ENCODE measurements around the gene JPT2. TPM values are rescaled to one million over a fixed set of nuclear protein-coding genes. Genes with fewer than 3 reads are reported as not detected.

JPT2 gene
- total and polyA plus RNA-seq, 3 donors from 2014 or later = 25.8 to 45.2 (median 27.9) TPM

GRCh38 chr16:1709356-1709755 is 31.3 kb downstream of the JPT2 start:
- Histone ChIP-seq H3K27me3 (no peaks in the 10 kb centered on the region), H3K27ac (no peak overlapping the region), H3K4me1 (peaks cover 30% of the 10 kb centered on the region), H3K9me3 (no peaks in the 10 kb centered on the region), H3K4me3 (no peak overlapping the region), H3K36me3 (ENCODE audit: low read depth, missing control alignments) (no peaks in the 10 kb centered on the region)
- TF ChIP-seq POLR2A (IDR thresholded peaks at IDR 0.05) (no peak), CTCF (IDR thresholded peaks at IDR 0.05) (no peak)
- 88 to 89% methylated on average over 12 to 15 of the region's 15 CpGs for WGBS, 2 donors
- no peak for DNase-seq
- intact Hi-C loops (cut with DNase I; ENCODE audit: low total_unique reads) = no loop called here

GRCh38 chr16:1710811-1711507 is 32.9 kb downstream of the JPT2 start:
- H3K9me3 ChIP-seq = no peaks in the 10 kb centered on the region
- H3K27me3 ChIP-seq = no peaks in the 10 kb centered on the region
- no peaks in the 10 kb centered on the region for H3K36me3 ChIP-seq (ENCODE audit: low read depth, missing control alignments)
- H3K4me3 ChIP-seq = no peak overlapping the region
- peaks cover 24% of the 10 kb centered on the region for H3K4me1 ChIP-seq
- DNase-seq = no peak
- intact Hi-C loops (cut with DNase I; ENCODE audit: low total_unique reads) = no loop called here
- 83 to 88% methylated on average over 17 of the region's 17 CpGs for WGBS, 2 donors
- H3K27ac ChIP-seq = no peak overlapping the region
- TF ChIP-seq CTCF (IDR thresholded peaks at IDR 0.05) (no peak), POLR2A (IDR thresholded peaks at IDR 0.05) (no peak)

- Histone ChIP-seq H3K4me1 (peaks cover 15% of the 10 kb centered on the region), H3K9me3 (no peaks in the 10 kb centered on the region), H3K27ac (no peak overlapping the region), H3K27me3 (no peaks in the 10 kb centered on the region), H3K4me3 (no peak overlapping the region), H3K36me3 (ENCODE audit: low read depth, missing control alignments) (no peaks in the 10 kb centered on the region)
- 40 to 57% methylated on average over 9 to 14 of the region's 14 CpGs for WGBS, 2 donors
- intact Hi-C loops (cut with DNase I; ENCODE audit: low total_unique reads) = no loop called here
- TF ChIP-seq POLR2A (IDR thresholded peaks at IDR 0.05) (no peak), CTCF (IDR thresholded peaks at IDR 0.05) (no peak)
- DNase-seq = no peak
Observed at GRCh38 chr16:1712791-1713261, 34.7 kb downstream of the JPT2 start.

GRCh38 chr16:1713331-1713730 is 35.3 kb downstream of the JPT2 start:
- WGBS, 2 donors = 80 to 84% methylated on average over 7 of the region's 7 CpGs
- no peaks in the 10 kb centered on the region for H3K36me3 ChIP-seq (ENCODE audit: low read depth, missing control alignments)
- no peak for TF ChIP-seq CTCF (IDR thresholded peaks at IDR 0.05)
- TF ChIP-seq POLR2A (IDR thresholded peaks at IDR 0.05) = no peak
- no peak overlapping the region for H3K27ac ChIP-seq
- peaks cover 10% of the 10 kb centered on the region for H3K4me1 ChIP-seq
- H3K4me3 ChIP-seq = no peak overlapping the region
- H3K27me3 ChIP-seq = no peaks in the 10 kb centered on the region
- intact Hi-C loops (cut with DNase I; ENCODE audit: low total_unique reads) = no loop called here
- DNase-seq = no peak
- no peaks in the 10 kb centered on the region for H3K9me3 ChIP-seq

- H3K27ac ChIP-seq = no peak overlapping the region
Observed at GRCh38 chr16:1713933-1714332, 35.9 kb downstream of the JPT2 start.

More at GRCh38 chr16:1713933-1714332, 35.9 kb downstream of the JPT2 start:
- Histone ChIP-seq H3K27me3 (no peaks in the 10 kb centered on the region), H3K36me3 (ENCODE audit: low read depth, missing control alignments) (no peaks in the 10 kb centered on the region), H3K4me3 (no peak overlapping the region), H3K4me1 (peaks cover 7% of the 10 kb centered on the region), H3K9me3 (no peaks in the 10 kb centered on the region)
- TF ChIP-seq POLR2A (IDR thresholded peaks at IDR 0.05) (no peak), CTCF (IDR thresholded peaks at IDR 0.05) (no peak)
- DNase-seq = no peak
- intact Hi-C loops (cut with DNase I; ENCODE audit: low total_unique reads) = no loop called here
- 87 to 88% methylated on average over 12 to 14 of the region's 14 CpGs for WGBS, 2 donors
